Adipose tissue (tissue), 3 donors: ENCODE measurements around the gene DSC3. TPM values are rescaled to one million over a fixed set of nuclear protein-coding genes. Genes with fewer than 3 reads are reported as not detected.

Experiments
- polyA plus RNA-seq, 3 donors: library from polyadenylated mRNA; stranded (reverse); fragments of 200-250 nt; gene quantifications; one replicate each; pipeline ENCODE4 v1.2.3, GENCODE V29; 2013
- donor health status: healthy with polysubstance abuse.
- donor health status: Bipolar disorder and iron deficiency.
- donor health status: healthy.

The DSC3 gene
- polyA plus RNA-seq, 3 donors: 0.05 to 1.0 (median 0.73) TPM

Other genes with a start within 250 kb of the DSC3 start
- gene DSC2, start 59.7 kb upstream of the DSC3 start, polyA plus RNA-seq: 1 to 10 TPM; 1.3 to 4.7 (median 2.8) TPM
- not detected for gene DSC1, start 120.1 kb upstream of the DSC3 start, polyA plus RNA-seq